GM12878 (cell line): ENCODE measurements around the gene MYO3B. TPM values are rescaled to one million over a fixed set of nuclear protein-coding genes. Genes with fewer than 3 reads are reported as not detected.
A peak's percentile ranks its signal among the peaks of the same experiment; 100 is the strongest.

Source experiments
- BACH1 ChIP-seq: fragments of 450-650 bp; IDR thresholded peaks from 2 replicates; pipeline ENCODE4 v1.6.1; 2017; ENCODE audit warnings: mild to moderate bottlenecking, borderline replicate concordance
- DPF2 ChIP-seq: fragments of 450-650 bp; IDR thresholded peaks from 2 replicates; pipeline ENCODE4 v1.6.1; 2017; ENCODE audit warnings: mild to moderate bottlenecking
- E2F4 ChIP-seq: IDR thresholded peaks from 2 replicates; pipeline ENCODE4 v1.6.1; 2012; ENCODE audit warnings: low read depth, low read length, improper control_type of control experiment
- ETV6 ChIP-seq, 2 experiments: fragments of 450-650 bp in 1 of 2; IDR thresholded peaks in 1 of 2; conservative IDR thresholded peaks in 1 of 2; 2 replicates each; pipeline ENCODE4 v1.6.1; 2014; ENCODE audit warnings: antibody characterized with exemption in 1 of 2, borderline replicate concordance in 1 of 2, low read depth in 1 of 2, mild to moderate bottlenecking in 1 of 2, moderate library complexity in 1 of 2
- IRF4 ChIP-seq: IDR thresholded peaks from 2 replicates; pipeline ENCODE4 v1.6.1; 2011; ENCODE audit warnings: low read depth, low read length
- LARP7 ChIP-seq: fragments of 450-650 bp; IDR thresholded peaks from 2 replicates; pipeline ENCODE4 v1.6.1; 2017; ENCODE audit warnings: mild to moderate bottlenecking
- MAX ChIP-seq: IDR thresholded peaks from 2 replicates; pipeline ENCODE4 v1.6.1; 2012; ENCODE audit warnings: low read depth, low read length, improper control_type of control experiment
- NFIC ChIP-seq: IDR thresholded peaks from 2 replicates; pipeline ENCODE4 v1.6.1; 2012; ENCODE audit warnings: low read depth, mild to moderate bottlenecking, inconsistent platforms, low read length, moderate library complexity
- NRF1 ChIP-seq: conservative IDR thresholded peaks from 2 replicates; pipeline ENCODE4 v1.6.1; 2011; ENCODE audit warnings: mild to moderate bottlenecking, low read depth, low read length, improper control_type of control experiment
- PBX3 ChIP-seq: IDR thresholded peaks from 2 replicates; pipeline ENCODE4 v1.6.1; 2011; ENCODE audit warnings: mild to moderate bottlenecking, low read depth, low read length, moderate library complexity; ENCODE audit not compliant: insufficient replicate concordance
- PKNOX1 ChIP-seq: fragments of 450-650 bp; IDR thresholded peaks from 2 replicates; pipeline ENCODE4 v1.6.1; 2016; ENCODE audit warnings: mild to moderate bottlenecking
- POU2F2 ChIP-seq: IDR thresholded peaks from 3 replicates; pipeline ENCODE4 v1.6.1; 2011; ENCODE audit warnings: low read depth, mild to moderate bottlenecking, low read length, borderline replicate concordance
- SMC3 ChIP-seq: IDR thresholded peaks from 2 replicates; pipeline ENCODE4 v1.6.1; 2011; ENCODE audit warnings: low read length, improper control_type of control experiment, borderline replicate concordance
- SP1 ChIP-seq: IDR thresholded peaks from one replicate; pipeline ENCODE4 v1.6.1; 2011; ENCODE audit warnings: low read depth, low read length
- SREBF2 ChIP-seq: IDR thresholded peaks from 2 replicates; pipeline ENCODE4 v1.6.1; 2012; ENCODE audit warnings: mild to moderate bottlenecking, low read length
- WRNIP1 ChIP-seq: IDR thresholded peaks from 2 replicates; pipeline ENCODE4 v1.6.1; 2011; ENCODE audit warnings: low read depth, low read length, improper control_type of control experiment, borderline replicate concordance
- ZBTB4 ChIP-seq: fragments of 450-650 bp; formaldehyde crosslinking; IDR thresholded peaks from 2 replicates; pipeline ENCODE4 v1.4.0; 2022; ENCODE audit warnings: mild to moderate bottlenecking, moderate library complexity
- ZBTB40 ChIP-seq: fragments of 450-650 bp; IDR thresholded peaks from 2 replicates; pipeline ENCODE4 v1.6.1; 2016; ENCODE audit warnings: mild to moderate bottlenecking, moderate library complexity, borderline replicate concordance
- polyA plus RNA-seq, 11 experiments: library from polyadenylated mRNA; depleted of rRNA in 4 of 11; unstranded in 6 of 11; stranded (reverse) in 5 of 11; fragments of >200 nt; fragmentation: Nextera tagmentation in 4 of 11; fragmentation: Illumina TruSeq in 1 of 11; extraction: Ambion mirVana in 4 of 11; extraction: Trizol in 1 of 11; gene quantifications; 1 replicate in 1 of 11; 2 replicates in 10 of 11; pipeline versions ENCODE4 v1.2.1 to v1.2.3, GENCODE V29; 2011 to 2016; ENCODE audit warnings: inconsistent platforms in 2 of 11, missing spikeins in 2 of 11, low read depth in 1 of 11
- total RNA-seq, 4 experiments: library from RNA; depleted of rRNA in 3 of 4; stranded (reverse); fragments of >200 nt in 3 of 4; fragmentation: Illumina TruSeq in 1 of 4; extraction: Trizol in 1 of 4; gene quantifications; 2 replicates each; pipeline versions ENCODE4 v1.2.1 to v1.2.3, GENCODE V29; 2013 to 2021

The MYO3B gene
- total and polyA plus RNA-seq, 10 of the 15 experiments (the other 5 are each of a cell fraction or from before 2014, with no cell fraction given): 1.1 to 7.1 (median 2.1) TPM

GRCh38 chr2:170155022-170155722 lies 22.8 kb upstream of the MYO3B start (continued):
- no peak for TF ChIP-seq ZBTB40
- no peak for TF ChIP-seq NRF1
- no peak for TF ChIP-seq WRNIP1
- TF ChIP-seq BACH1: no peak
- no peak for TF ChIP-seq PBX3
- no peak for TF ChIP-seq SP1
- no peak for TF ChIP-seq ZBTB4 (CRISPR knock-in tag)
- TF ChIP-seq DPF2: peak; percentile 68
- peak; percentile 82 for TF ChIP-seq NFIC
- TF ChIP-seq IRF4: peak; percentile 76; the same call in 1 of the 2 replicates
- TF ChIP-seq SREBF2: no peak
- TF ChIP-seq ETV6 (conservative IDR thresholded peaks at IDR 0.05 in 1 of 2, IDR thresholded peaks at IDR 0.05 in 1 of 2; ENCODE audit: borderline replicate concordance in 1 of 2, low read depth in 1 of 2): no peak
- TF ChIP-seq MAX: no peak
- no peak for TF ChIP-seq POU2F2
- TF ChIP-seq LARP7: no peak
- TF ChIP-seq PKNOX1: 0 out of 2 replicates have a peak, but pooled peaks have one; percentile 15
- no peak for TF ChIP-seq SMC3
- no peak for TF ChIP-seq E2F4
